Right cardiac atrium (tissue), 5 donors: Measurements from ENCODE around the gene RBPJ. TPM values are rescaled to one million over a fixed set of nuclear protein-coding genes. Genes with fewer than 3 reads are reported as not detected.
"Not testable (repeated sequence)": the region's sequence is repeated elsewhere in the genome, so short reads cannot be mapped to it uniquely, and the experiment has no call there.

ENCODE experiments used
- ATAC-seq, 2 donors: fragments of 200-7000 bp; cut with Tn5 transposase; one replicate each; pipeline versions ENCODE4 v1.8.0 to v1.9.1; 2020; ENCODE audit warnings: moderate library complexity in 2 of 2, mild to moderate bottlenecking in 1 of 2
- DNase-seq, 3 donors: peaks; one replicate each; pipeline ENCODE4 v3.0.0-alpha.2; 2020
- H3K27ac ChIP-seq: one replicate; pipeline ENCODE4 v1.5.1; 2013; ENCODE audit warnings: mild to moderate bottlenecking, low read length, control low read depth, moderate library complexity
- H3K27me3 ChIP-seq: one replicate; pipeline ENCODE4 v1.6.1; 2013; ENCODE audit not compliant: control insufficient read depth, insufficient read depth
- H3K4me1 ChIP-seq: one replicate; pipeline ENCODE4 v1.6.1; 2013; ENCODE audit warnings: low read length; ENCODE audit not compliant: control insufficient read depth, insufficient read depth
- H3K4me3 ChIP-seq: one replicate; pipeline ENCODE4 v1.5.1; 2013; ENCODE audit warnings: low read length, control low read depth
- H3K9me3 ChIP-seq: one replicate; pipeline ENCODE4 v1.6.1; 2013; ENCODE audit warnings: low read length; ENCODE audit not compliant: control insufficient read depth
- WGBS: extraction: QIAGEN DNeasy Blood & Tissue Kit; methylation state at CpG from one replicate; pipeline ENCODE4 v1.1.7; 2013; 5-methylcytosine and 5-hydroxymethylcytosine counted together
- intact Hi-C, 4 donors: fragments of 100-400 bp; cut with DNase I; formaldehyde crosslinking; loops; one replicate each; pipeline versions ENCODE4 v1.11.0 to v1.14.0; 2022 to 2023
- polyA plus RNA-seq: library from polyadenylated mRNA; stranded (reverse); fragments of 200-250 nt; gene quantifications from one replicate; pipeline ENCODE4 v1.2.3, GENCODE V29; 2013
- total RNA-seq, 4 donors: library from RNA; stranded (reverse); fragmentation: NEBNext Ultra II Directional; extraction: Animal tissue kit (Norgen Biotek cat#: 25700); gene quantifications; one replicate each; pipeline ENCODE4 v1.2.1, GENCODE V29; 2021
- donor health status: healthy with polysubstance abuse.
- donor health status: DM: no; HTN: yes; CAD: no.
- donor health status: DM: no; HTN: no; CAD: no.
- donor health status: DM: no; HTN: yes; CAD: no; lungs with severe emphysema.
- donor health status: DM: yes; HTN: yes; CAD: no.

RBPJ gene
- total and polyA plus RNA-seq, 5 donors: 22.2 to 45.9 (median 43.0) TPM

- Histone ChIP-seq H3K4me1 (peaks cover 5% of the 10 kb centered on the region), H3K27me3 (no peaks in the 10 kb centered on the region), H3K9me3 (no peaks in the 10 kb centered on the region), H3K27ac (no peak overlapping the region), H3K4me3 (no peak overlapping the region)
- DNase-seq (peak in 1 of 3 donors; percentile 43), ATAC-seq (no peak)
- WGBS: 76% methylated on average over 6 of the region's 6 CpGs
- intact Hi-C loops: no loop called here
These were observed 54.7 kb downstream of the RBPJ start for GRCh38 chr4:26375551-26375950.

GRCh38 chr4:26377328-26378311, 56.8 kb downstream of the RBPJ start:
- Histone ChIP-seq H3K27ac (no peak overlapping the region), H3K4me3 (no peak overlapping the region), H3K27me3 (no peaks in the 10 kb centered on the region), H3K9me3 (no peaks in the 10 kb centered on the region), H3K4me1 (peaks cover 6% of the 10 kb centered on the region)
- peak in 1 of 2 donors; percentile 14 for ATAC-seq
- intact Hi-C loops: no loop called here
- 58% methylated on average over 4 of the region's 4 CpGs for WGBS
- no peak for DNase-seq

GRCh38 chr4:26379837-26380236, 59.0 kb downstream of the RBPJ start:
- Histone ChIP-seq H3K27ac (no peak overlapping the region), H3K27me3 (no peaks in the 10 kb centered on the region), H3K9me3 (no peaks in the 10 kb centered on the region), H3K4me3 (no peak overlapping the region), H3K4me1 (peaks cover 4% of the 10 kb centered on the region)
- WGBS: 96% methylated on average over 2 of the region's 2 CpGs
- intact Hi-C loops: no loop called here
- DNase-seq: no peak
- no peak for ATAC-seq

- Histone ChIP-seq H3K4me1 (peaks cover 4% of the 10 kb centered on the region), H3K27me3 (no peaks in the 10 kb centered on the region), H3K4me3 (no peak overlapping the region), H3K9me3 (no peaks in the 10 kb centered on the region), H3K27ac (no peak overlapping the region)
- ATAC-seq: no peak
- intact Hi-C loops: no loop called here
- no peak for DNase-seq
- 71% methylated on average over 2 of the region's 2 CpGs for WGBS
These were observed 59.9 kb downstream of the RBPJ start for GRCh38 chr4:26380740-26381139.

- 73% methylated on average over 5 of the region's 7 CpGs for WGBS
- H3K27me3 ChIP-seq: no peaks in the 10 kb centered on the region
- no peak for DNase-seq
- H3K4me1 ChIP-seq: peaks cover 3% of the 10 kb centered on the region
- no peak for ATAC-seq
- H3K4me3 ChIP-seq: no peak overlapping the region
- intact Hi-C loops: no loop called here
- no peaks in the 10 kb centered on the region for H3K9me3 ChIP-seq
- no peak overlapping the region for H3K27ac ChIP-seq
These were observed 63.7 kb downstream of the RBPJ start for GRCh38 chr4:26384380-26385057.

GRCh38 chr4:26385690-26386089, 64.9 kb downstream of the RBPJ start:
- H3K9me3 ChIP-seq: no peaks in the 10 kb centered on the region
- ATAC-seq (no peak), DNase-seq (no peak)
- 89% methylated on average over 3 of the region's 3 CpGs for WGBS
- no peaks in the 10 kb centered on the region for H3K27me3 ChIP-seq
- no peak overlapping the region for H3K4me3 ChIP-seq
- intact Hi-C loops: no loop called here
- H3K4me1 ChIP-seq: peaks cover 3% of the 10 kb centered on the region
- H3K27ac ChIP-seq: no peak overlapping the region

GRCh38 chr4:26386386-26386785, 65.6 kb downstream of the RBPJ start:
- Histone ChIP-seq H3K4me1 (peaks cover 3% of the 10 kb centered on the region), H3K9me3 (no peaks in the 10 kb centered on the region), H3K27ac (no peak overlapping the region), H3K27me3 (no peaks in the 10 kb centered on the region), H3K4me3 (no peak overlapping the region)
- 87% methylated on average over 2 of the region's 2 CpGs for WGBS
- DNase-seq (no peak), ATAC-seq (no peak)
- intact Hi-C loops: no loop called here

- WGBS: 99% methylated on average over 5 of the region's 5 CpGs
- Histone ChIP-seq H3K9me3 (no peaks in the 10 kb centered on the region), H3K4me3 (no peak overlapping the region), H3K27ac (no peak overlapping the region), H3K4me1 (no peaks in the 10 kb centered on the region), H3K27me3 (no peaks in the 10 kb centered on the region)
- ATAC-seq: no peak
- DNase-seq: no peak
- intact Hi-C loops: no loop called here
These were observed 67.9 kb downstream of the RBPJ start for GRCh38 chr4:26388671-26389070.

GRCh38 chr4:26397086-26397485, 76.3 kb downstream of the RBPJ start:
- WGBS: 62% methylated on average over 5 of the region's 5 CpGs
- ATAC-seq (no peak), DNase-seq (no peak)
- H3K4me1 ChIP-seq: no peaks in the 10 kb centered on the region
- H3K4me3 ChIP-seq: no peak overlapping the region
- no peaks in the 10 kb centered on the region for H3K27me3 ChIP-seq
- H3K27ac ChIP-seq: no peak overlapping the region
- H3K9me3 ChIP-seq: no peaks in the 10 kb centered on the region
- intact Hi-C loops: no loop called here

- H3K4me1 ChIP-seq: no peaks in the 10 kb centered on the region
- H3K27ac ChIP-seq: no peak overlapping the region
- H3K27me3 ChIP-seq: no peaks in the 10 kb centered on the region
- H3K9me3 ChIP-seq: no peaks in the 10 kb centered on the region
- intact Hi-C loops: loop anchor here in 2 of 4 donors (5.0 to 10.0 kb wide), 2 partner anchors 78 to 415 kb away; partner anchors contain the start of gene RBPJ (in 1 of the 2)
- ATAC-seq (no peak), DNase-seq (no peak)
- no peak overlapping the region for H3K4me3 ChIP-seq
- 97% methylated on average over 1 of the region's 1 CpG for WGBS
These were observed 79.3 kb downstream of the RBPJ start for GRCh38 chr4:26400132-26400531.

GRCh38 chr4:26402017-26402416, 81.2 kb downstream of the RBPJ start:
- H3K27me3 ChIP-seq, DNase-seq, H3K27ac ChIP-seq, H3K9me3 ChIP-seq, H3K4me3 ChIP-seq, H3K4me1 ChIP-seq, ATAC-seq: not testable (repeated sequence)
- intact Hi-C loops: loop anchor here in 2 of 4 donors (5.0 to 10.0 kb wide), 2 partner anchors 80 to 417 kb away; partner anchors contain the start of gene RBPJ (in 1 of the 2)
- over 99% methylated on average over 3 of the region's 3 CpGs for WGBS
